Caco-2 (cell line): ENCODE data around the gene CCDC9B. TPM values are rescaled to one million over a fixed set of nuclear protein-coding genes. Genes with fewer than 3 reads are reported as not detected.
A peak's percentile ranks its signal among the peaks of the same experiment; 100 is the strongest.

Experiments
- BruUV-seq: library from RNA; stranded (reverse); fragments of 400-500 nt; replicated peaks from 2 replicates; lab custom pipeline; 2021; lab: Mats Ljungman, UMichigan
- CTCF ChIA-PET: fragments of 300-600 bp; sonication (Branson Sonifier 250); formaldehyde crosslinking; loops from one replicate; lab custom pipeline; 2022; ENCODE audit warnings: antibody characterized with exemption; lab: Charles Lee
- POLR2A ChIA-PET: fragments of 300-600 bp; sonication (Branson Sonifier 250); formaldehyde crosslinking; loops from one replicate; lab custom pipeline; 2022; ENCODE audit warnings: antibody characterized with exemption; lab: Charles Lee
- DNase-seq, 2 experiments: peaks; one replicate each; pipeline versions ENCODE4 v3.0.0 to v3.0.0-alpha.2; 2020 to 2022
- H3K27me3 ChIP-seq: replicated peaks from 2 replicates; pipeline ENCODE4 v1.6.0; 2011; ENCODE audit warnings: low read length; ENCODE audit not compliant: control insufficient read depth, insufficient read depth
- H3K36me3 ChIP-seq: 2 replicates; pipeline ENCODE4 v1.5.1; 2011; ENCODE audit warnings: low read length; ENCODE audit not compliant: control insufficient read depth, insufficient read depth
- H3K4me1 ChIP-seq: fragments of 250-450 bp; sonication (Bioruptor Pico); 2 replicates; pipeline ENCODE4 v1.5.1; 2020; ENCODE audit warnings: mild to moderate bottlenecking
- H3K4me3 ChIP-seq: 2 replicates; pipeline ENCODE4 v1.5.1; 2011; ENCODE audit warnings: low read depth, mild to moderate bottlenecking, control low read depth, low read length
- H3K9me3 ChIP-seq: fragments of 250-450 bp; sonication (Bioruptor Pico); 2 replicates; pipeline ENCODE4 v1.5.1; 2020; ENCODE audit warnings: mild to moderate bottlenecking, moderate library complexity
- H3K27ac Mint-ChIP-seq: one replicate; pipeline ENCODE4 v1.8.0; 2022; ENCODE audit warnings: mixed read lengths; ENCODE audit not compliant: unreplicated experiment
- H3K27me3 Mint-ChIP-seq: one replicate; pipeline ENCODE4 v1.8.0; 2022; ENCODE audit warnings: mixed read lengths; ENCODE audit not compliant: insufficient read depth, unreplicated experiment
- H3K36me3 Mint-ChIP-seq: one replicate; pipeline ENCODE4 v1.8.0; 2022; ENCODE audit warnings: mild to moderate bottlenecking, mixed read lengths; ENCODE audit not compliant: insufficient read depth, unreplicated experiment
- H3K4me1 Mint-ChIP-seq: one replicate; pipeline ENCODE4 v1.8.0; 2022; ENCODE audit warnings: low read depth, mixed read lengths; ENCODE audit not compliant: unreplicated experiment
- H3K4me3 Mint-ChIP-seq: one replicate; pipeline ENCODE4 v1.8.0; 2022; ENCODE audit warnings: mild to moderate bottlenecking, moderate library complexity, mixed read lengths; ENCODE audit not compliant: unreplicated experiment
- H3K9me3 Mint-ChIP-seq: one replicate; pipeline ENCODE4 v1.8.0; 2022; ENCODE audit warnings: mixed read lengths; ENCODE audit not compliant: unreplicated experiment
- CTCF ChIP-seq, 2 experiments: fragments of 200-600 bp in 1 of 2; IDR thresholded peaks; 1 replicate in 1 of 2; 2 replicates in 1 of 2; pipeline versions ENCODE4 v1.5.1 to v1.8.0; 2011 to 2022; ENCODE audit warnings: antibody characterized with exemption in 1 of 2, control low read depth in 1 of 2, inconsistent platforms in 1 of 2, low read depth in 1 of 2, low read length in 1 of 2, mild to moderate bottlenecking in 1 of 2, moderate library complexity in 1 of 2; ENCODE audit not compliant: insufficient read depth in 1 of 2, severe bottlenecking in 1 of 2, unreplicated experiment in 1 of 2
- intact Hi-C: fragments of 100-400 bp; cut with micrococcal nuclease; formaldehyde crosslinking; loops from one replicate; pipeline ENCODE4 v1.10.0; 2022; ENCODE audit not compliant: unreplicated experiment
- total RNA-seq: library from RNA; stranded (reverse); gene quantifications from 2 replicates; pipeline ENCODE4 v1.2.3, GENCODE V29; 2022

Gene CCDC9B
- total RNA-seq, 1 experiment from 2014 or later: 0.86 TPM

DNA sequence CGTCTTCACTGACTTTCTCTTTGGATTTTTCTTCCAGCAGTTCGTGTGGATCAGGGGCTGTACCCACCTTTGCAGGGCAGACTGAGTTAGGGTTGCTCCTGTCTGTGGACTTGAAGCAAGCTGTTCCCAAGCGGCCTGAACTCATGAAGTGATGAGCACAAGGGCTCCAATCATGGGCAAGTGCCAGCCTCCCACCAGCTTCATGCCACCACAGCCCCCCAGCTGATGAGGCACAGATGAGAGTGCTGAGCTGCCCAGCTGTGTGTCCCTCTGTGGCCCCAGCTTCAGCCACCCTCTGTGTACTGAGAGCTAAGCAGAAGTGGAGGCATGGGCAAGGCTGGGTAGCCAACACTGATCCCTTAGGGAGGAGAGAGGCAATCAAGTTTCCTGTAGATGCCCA lies 29.7 kb downstream of the CCDC9B start:
- H3K27me3 ChIP-seq: no peaks in the 10 kb centered on the region
- no peak overlapping the region for H3K4me3 Mint-ChIP-seq
- CTCF ChIA-PET: interaction anchor here (0.9 to 4.2 kb wide), 4 partner anchors 22 to 111 kb away, joined by 4 to 34 read pairs (median 6); no protein-coding TSS in a partner anchor

GRCh38 chr15:40310001-40310959 lies 30.5 kb downstream of the CCDC9B start:
- Mint-ChIP-seq H3K27me3 (peaks cover 3% of the 10 kb centered on the region), H3K27ac (no peak overlapping the region), H3K4me3 (no peak overlapping the region), H3K36me3 (no peaks in the 10 kb centered on the region), H3K4me1 (no peaks in the 10 kb centered on the region), H3K9me3 (no peaks in the 10 kb centered on the region)
- no TSS peak for BruUV-seq
- intact Hi-C loops: loop anchor here (1.0 kb wide), 2 partner anchors 10 to 31 kb away; no protein-coding TSS in a partner anchor
- peak; percentile 57 to 75 for DNase-seq
- ChIA-PET CTCF (interaction anchor here (0.9 to 4.2 kb wide), 9 partner anchors 9 to 35 kb away, joined by 3 to 34 read pairs (median 6); partner anchors contain the start of gene INAFM2), POLR2A (no interaction called here)
- no peaks in the 10 kb centered on the region for H3K9me3 ChIP-seq
- H3K4me3 ChIP-seq: no peak overlapping the region
- H3K27me3 ChIP-seq: no peaks in the 10 kb centered on the region
- no peaks in the 10 kb centered on the region for H3K4me1 ChIP-seq
- H3K36me3 ChIP-seq: no peaks in the 10 kb centered on the region
- peak; percentile 72 to 74 for TF ChIP-seq CTCF (IDR thresholded peaks at IDR 0.05; ENCODE audit: insufficient read depth in 1 of 2, low read depth in 1 of 2, low read length in 1 of 2, severe bottlenecking in 1 of 2, unreplicated experiment in 1 of 2)

More for the DNA sequence above, 29.7 kb downstream of the CCDC9B start:
- POLR2A ChIA-PET: no interaction called here
- Histone ChIP-seq H3K4me1 (no peaks in the 10 kb centered on the region), H3K4me3 (no peak overlapping the region), H3K36me3 (no peaks in the 10 kb centered on the region), H3K9me3 (no peaks in the 10 kb centered on the region)
- peaks cover 9% of the 10 kb centered on the region for H3K27me3 Mint-ChIP-seq
- no peaks in the 10 kb centered on the region for H3K4me1 Mint-ChIP-seq
- H3K9me3 Mint-ChIP-seq: no peaks in the 10 kb centered on the region
- no peak for DNase-seq
- no TSS peak for BruUV-seq
- H3K36me3 Mint-ChIP-seq: no peaks in the 10 kb centered on the region
- TF ChIP-seq CTCF (IDR thresholded peaks at IDR 0.05; ENCODE audit: insufficient read depth in 1 of 2, low read depth in 1 of 2, low read length in 1 of 2, severe bottlenecking in 1 of 2, unreplicated experiment in 1 of 2): no peak
- intact Hi-C loops: loop anchor here (1.0 kb wide), 2 partner anchors 9 to 32 kb away; no protein-coding TSS in a partner anchor
- no peak overlapping the region for H3K27ac Mint-ChIP-seq

DNA sequence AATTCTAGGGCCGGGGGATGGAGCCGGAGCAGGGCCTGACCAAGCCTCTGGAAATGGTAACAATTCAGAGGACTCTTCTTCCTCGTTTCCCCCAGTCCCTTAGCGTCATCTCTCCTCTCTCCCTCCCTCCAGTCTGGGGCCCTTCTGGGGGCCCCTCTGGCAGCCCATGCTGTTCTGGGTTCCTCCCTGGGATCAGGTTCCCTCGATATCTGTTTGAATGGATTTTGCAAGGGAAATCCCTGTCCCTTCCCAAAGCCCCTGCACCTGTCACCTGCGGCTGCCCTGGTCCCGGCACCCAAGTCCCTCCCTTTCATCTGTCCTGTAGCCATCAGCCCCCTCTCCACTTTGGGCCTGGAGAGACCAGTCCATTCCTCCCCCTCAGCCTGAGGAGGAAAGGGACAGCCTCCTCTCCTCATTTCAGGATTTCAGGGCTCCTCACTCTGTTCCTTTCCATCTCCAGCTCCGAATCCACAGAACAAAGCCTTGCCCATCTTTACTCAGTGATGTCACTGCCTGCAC lies 31.3 kb downstream of the CCDC9B start:
- Mint-ChIP-seq H3K4me1 (no peaks in the 10 kb centered on the region), H3K27me3 (peaks cover 3% of the 10 kb centered on the region), H3K27ac (no peak overlapping the region), H3K36me3 (no peaks in the 10 kb centered on the region), H3K9me3 (no peaks in the 10 kb centered on the region), H3K4me3 (no peak overlapping the region)
- Histone ChIP-seq H3K27me3 (no peaks in the 10 kb centered on the region), H3K4me1 (no peaks in the 10 kb centered on the region), H3K9me3 (no peaks in the 10 kb centered on the region), H3K4me3 (no peak overlapping the region), H3K36me3 (no peaks in the 10 kb centered on the region)
- TF ChIP-seq CTCF (IDR thresholded peaks at IDR 0.05; ENCODE audit: insufficient read depth in 1 of 2, low read depth in 1 of 2, low read length in 1 of 2, severe bottlenecking in 1 of 2, unreplicated experiment in 1 of 2): no peak
- CTCF ChIA-PET: interaction anchor here (0.9 to 4.2 kb wide), 10 partner anchors 8 to 34 kb away, joined by 3 to 34 read pairs (median 6); partner anchors contain the start of gene INAFM2
- no TSS peak for BruUV-seq
- DNase-seq: no peak
- POLR2A ChIA-PET: no interaction called here
- intact Hi-C loops: no loop called here
